GM21737 (cell line): ENCODE data around the gene EIF3D.
"Not testable (repeated sequence)": the region's sequence is repeated elsewhere in the genome, so short reads cannot be mapped to it uniquely, and the experiment has no call there.

ENCODE experiments used
- ATAC-seq: cut with Tn5 transposase; IDR thresholded peaks from one replicate; pipeline ENCODE4 v1.9.1; 2021; ENCODE audit warnings: mild to moderate bottlenecking, moderate library complexity; ENCODE audit not compliant: unreplicated experiment

The EIF3D gene

GRCh38 chr22:36550701-36551495 is 21.9 kb upstream of the EIF3D start:
- no peak for ATAC-seq

DNA sequence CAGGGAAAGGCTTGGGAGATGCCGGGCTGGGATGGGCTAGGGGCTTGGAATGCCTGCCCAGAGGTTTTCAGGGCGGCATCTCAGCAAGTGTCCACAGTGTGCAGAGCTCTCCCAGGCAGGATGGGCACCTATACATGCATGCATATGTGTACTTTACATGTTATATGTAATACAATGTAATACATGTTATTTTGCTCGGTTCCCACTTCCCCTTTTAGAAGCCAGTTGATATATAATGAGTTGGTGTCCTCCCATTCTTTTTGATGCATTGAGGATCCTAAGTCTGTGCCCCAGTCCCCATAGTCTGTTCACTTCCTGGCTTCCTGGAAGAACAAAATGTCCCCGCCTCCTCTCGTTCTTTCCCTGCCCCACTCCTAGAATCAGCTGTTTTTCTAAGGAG is 20.1 kb upstream of the EIF3D start:
- no peak for ATAC-seq

- ATAC-seq: no peak
Measured at GRCh38 chr22:36548606-36549005, 19.6 kb upstream of the EIF3D start.

GRCh38 chr22:36546932-36547331 is 18.0 kb upstream of the EIF3D start:
- no peak for ATAC-seq

DNA sequence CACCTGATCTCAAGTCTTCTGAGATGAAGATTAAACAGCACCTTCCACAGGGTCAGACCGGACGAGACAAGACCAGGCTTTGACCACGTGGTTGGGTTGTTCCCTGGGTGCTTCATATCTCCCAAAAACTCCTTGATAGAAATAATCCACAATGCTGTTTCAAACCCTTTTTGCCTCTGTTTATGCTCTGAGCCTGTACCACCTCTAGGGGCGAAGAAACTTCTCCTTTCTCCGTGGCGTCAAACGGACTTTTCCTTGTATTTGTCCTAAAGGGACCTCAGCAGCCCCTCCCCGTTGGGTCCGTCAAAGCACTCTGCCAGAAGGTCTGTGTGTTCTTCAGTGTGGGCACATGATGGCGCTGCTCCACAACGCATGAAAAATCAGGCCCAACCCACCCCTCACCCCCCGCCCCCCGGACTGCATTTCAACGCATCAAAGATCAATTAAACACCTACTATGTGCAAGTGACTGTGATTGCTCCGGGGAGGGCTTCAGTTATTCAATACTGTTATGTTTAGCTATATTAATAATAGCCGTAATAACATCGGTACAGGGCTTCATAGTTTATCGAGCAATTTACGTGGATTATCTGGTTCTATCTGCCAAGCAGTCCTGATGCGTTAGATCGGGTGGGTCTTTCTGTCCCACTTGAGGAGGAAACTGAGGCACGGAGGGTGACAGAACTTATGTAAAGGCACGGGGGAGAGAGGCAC is 17.3 kb upstream of the EIF3D start:
- no peak for ATAC-seq

DNA sequence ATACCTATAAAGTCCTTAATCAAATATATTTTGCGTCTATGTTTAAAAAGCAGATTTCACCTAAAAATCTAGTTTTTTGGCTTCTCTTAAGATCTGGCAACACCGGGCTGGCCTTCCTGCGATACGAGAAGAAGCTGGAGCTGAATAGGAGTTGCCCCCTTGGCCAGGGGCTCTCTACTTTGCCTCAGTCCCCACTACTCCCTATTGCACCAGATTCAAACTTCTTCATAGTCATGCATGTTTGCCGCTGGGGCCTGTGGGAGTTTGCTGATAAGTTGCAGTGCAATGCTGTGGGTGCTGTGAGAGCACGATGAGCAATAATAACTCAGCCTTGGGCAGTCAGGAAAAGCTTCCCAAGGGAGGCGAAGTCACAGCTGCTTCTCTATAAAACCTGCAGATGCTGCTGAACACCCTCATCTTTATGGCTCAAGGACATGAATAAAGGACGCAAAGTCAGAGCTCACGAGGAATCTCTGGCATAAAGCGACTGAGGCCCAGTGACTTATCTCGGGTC is 15.2 kb upstream of the EIF3D start:
- ATAC-seq: no peak

DNA sequence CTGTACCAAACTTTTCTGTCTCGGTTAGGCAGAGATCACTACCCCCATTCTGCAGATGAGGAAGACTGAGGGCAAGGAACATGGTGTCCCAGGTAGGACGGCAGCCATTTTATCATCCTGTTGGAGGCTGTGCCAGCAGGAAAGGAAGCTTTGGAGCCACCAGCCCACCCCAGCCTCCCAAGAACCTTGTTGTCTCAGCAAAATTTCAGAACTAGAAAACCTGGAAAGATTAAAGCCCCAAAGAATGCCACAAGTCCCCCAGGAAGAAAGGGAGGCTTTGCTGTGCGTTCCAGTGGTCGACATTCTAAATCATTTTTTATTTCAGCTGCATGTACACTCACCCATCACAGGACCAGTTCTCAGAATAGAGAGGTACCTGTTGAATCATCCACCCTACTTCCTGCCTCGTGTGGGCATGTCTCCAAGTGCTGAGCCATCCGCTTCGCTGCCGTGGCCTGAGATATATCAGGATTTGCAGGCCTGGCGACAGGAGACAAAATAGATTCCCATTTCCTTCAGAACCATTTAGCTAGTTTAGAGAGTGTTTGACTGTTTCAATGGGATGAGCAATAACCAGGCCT is 13.0 kb upstream of the EIF3D start:
- ATAC-seq: no peak

DNA sequence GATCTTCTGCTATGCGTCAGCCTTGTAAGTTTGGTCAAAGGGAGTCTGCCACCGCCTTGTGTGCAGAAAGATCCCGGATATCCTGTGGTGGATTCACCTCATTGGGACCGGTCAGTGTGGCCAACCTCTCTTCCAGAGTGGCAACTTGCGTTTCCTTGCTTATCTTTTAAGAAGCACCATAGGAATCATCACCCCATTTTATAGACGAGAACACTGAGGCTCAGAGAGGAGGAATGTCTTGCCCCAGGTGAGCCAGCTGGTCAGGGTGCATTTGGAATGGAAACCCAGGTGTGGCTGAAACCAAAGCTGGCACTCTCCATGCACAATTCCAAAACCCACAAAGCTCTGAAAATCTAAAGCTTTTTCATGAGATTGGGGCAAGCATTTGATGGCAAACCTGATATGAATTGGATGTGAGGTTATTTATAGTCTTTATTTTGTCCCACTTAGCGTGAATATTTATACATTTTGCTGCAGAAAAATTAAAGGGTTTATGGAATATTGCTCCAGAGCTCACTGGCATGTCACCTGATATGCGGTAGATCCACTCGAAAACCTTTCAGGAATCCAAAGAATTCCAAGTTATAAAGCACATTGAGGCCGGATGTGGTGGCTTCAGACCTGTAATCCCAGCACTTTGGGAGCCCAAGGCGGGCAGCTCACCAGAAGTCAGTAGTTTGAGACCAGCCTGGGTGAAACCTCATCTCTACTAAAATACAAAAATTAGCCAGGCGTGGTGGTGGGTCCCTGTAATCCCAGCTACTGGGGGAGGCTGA is 12.1 kb upstream of the EIF3D start:
- no peak for ATAC-seq

DNA sequence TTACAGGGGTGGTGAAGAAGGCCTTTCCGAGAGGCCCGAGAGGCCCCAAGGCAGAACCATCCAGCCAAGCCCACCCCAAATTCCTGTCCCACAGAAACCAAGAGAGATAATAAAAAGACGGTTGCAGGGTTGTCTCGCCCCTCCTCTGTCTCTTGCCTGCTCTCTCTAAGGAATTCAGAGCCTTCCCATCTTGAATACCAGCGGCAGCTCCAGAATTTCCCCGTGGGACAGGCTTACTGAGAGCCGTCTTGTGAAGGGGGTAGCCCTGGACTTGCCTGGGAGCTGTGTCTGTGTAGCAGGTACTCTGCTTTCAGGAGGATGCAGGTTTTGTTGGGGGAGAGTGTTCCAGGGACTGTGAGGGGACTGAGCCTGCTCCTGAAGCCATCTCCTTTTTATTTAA is 9.6 kb upstream of the EIF3D start:
- ATAC-seq: no peak

DNA sequence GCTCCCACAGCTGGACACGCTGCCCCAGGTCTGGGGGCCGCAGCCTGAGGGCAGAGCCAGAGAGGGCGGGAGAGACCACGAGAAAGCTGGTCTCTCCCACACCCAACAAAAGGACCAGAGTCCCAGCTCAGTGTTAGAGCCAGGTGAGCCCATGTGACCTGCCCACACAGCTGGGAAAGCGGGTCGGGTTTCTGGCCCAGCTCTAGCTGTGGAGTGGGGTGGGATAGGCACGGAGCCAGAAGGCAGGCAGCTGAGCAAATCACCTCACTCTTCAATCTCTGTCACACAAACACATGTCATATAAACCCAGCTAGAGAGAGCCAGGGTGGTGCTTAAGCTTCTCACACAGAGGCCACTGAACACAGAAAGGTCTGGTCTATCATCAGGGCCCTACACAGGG is 7.8 kb upstream of the EIF3D start:
- ATAC-seq: no peak

DNA sequence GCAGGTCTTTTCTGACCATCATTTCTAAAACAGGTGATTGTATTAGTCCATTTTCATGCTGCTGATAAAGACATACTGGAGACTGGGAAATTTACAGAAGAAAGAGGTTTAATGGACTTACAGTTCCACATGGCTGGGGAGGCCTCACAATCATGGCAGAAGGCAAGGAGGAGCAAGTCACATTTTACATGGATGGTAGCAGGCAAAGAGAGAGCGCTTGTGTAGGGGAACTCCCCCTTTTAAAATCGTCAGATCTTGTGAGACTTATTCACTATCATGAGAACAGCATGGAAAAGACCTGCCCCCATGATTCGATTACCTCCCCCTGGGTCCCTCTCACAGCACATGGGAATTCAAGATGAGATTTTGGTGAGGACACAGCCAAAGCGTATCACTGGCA is 4.4 kb upstream of the EIF3D start:
- ATAC-seq: not testable (repeated sequence)

DNA sequence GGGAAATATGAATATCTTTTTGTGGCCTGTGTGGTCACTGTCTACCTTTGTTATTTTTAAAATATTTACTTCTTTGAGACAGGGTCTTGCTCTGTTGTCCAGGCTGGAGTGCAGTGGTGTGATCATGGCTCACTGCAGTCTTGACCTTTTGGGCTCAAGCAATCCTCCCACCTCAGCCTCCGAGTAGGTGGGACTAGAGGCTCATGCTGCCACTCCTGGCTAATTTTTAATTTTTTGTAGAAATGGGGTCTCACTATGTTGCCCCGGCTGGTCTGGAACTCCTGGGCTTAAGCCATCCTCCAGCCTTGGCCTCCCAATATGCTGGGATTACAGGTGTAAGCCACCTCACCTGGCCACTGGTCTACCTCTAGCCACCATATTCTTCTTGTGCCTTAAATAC is 3.5 kb upstream of the EIF3D start:
- ATAC-seq: no peak

GRCh38 chr22:36528341-36528740 is 625 bp downstream of the EIF3D start:
- no peak for ATAC-seq

DNA sequence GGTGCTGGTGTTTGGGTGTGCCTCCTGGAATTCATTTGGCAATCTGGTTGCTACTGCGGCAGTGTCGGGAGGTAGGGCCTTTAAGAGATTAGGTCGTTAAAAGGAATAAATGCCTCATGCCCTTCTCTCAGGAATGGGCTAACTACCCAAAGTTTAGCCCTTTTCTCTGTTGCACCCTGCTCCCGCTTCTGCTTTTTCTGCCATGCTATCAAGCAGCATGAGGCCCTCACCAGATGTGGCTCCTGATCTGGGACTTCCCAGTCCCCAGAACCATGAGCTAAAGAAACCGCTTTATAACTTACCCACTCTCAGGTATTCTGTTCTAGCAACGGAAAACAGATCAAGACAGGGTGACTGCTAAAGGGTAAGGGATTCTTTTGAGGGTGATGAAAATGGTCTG is 6.3 kb downstream of the EIF3D start:
- no peak for ATAC-seq

DNA sequence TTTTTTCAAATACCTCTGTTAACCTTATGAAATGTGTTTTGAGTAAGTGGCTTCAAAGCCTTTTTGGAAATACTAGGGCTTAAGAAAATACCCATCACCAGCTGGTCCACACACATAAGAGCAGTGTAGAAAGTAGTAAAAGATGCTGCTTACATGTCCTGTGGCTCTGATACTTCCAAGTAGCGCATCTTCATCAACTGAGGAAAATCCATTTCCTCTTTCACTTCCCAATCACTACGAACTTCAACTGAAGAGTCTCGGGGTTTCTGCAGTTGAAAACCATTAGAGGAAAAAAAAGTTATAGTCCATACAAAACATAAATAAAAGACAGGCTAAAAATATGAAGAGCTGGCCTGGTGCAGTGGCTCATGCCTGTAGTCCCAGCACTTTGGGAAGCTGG is 8.5 kb downstream of the EIF3D start:
- no peak for ATAC-seq

DNA sequence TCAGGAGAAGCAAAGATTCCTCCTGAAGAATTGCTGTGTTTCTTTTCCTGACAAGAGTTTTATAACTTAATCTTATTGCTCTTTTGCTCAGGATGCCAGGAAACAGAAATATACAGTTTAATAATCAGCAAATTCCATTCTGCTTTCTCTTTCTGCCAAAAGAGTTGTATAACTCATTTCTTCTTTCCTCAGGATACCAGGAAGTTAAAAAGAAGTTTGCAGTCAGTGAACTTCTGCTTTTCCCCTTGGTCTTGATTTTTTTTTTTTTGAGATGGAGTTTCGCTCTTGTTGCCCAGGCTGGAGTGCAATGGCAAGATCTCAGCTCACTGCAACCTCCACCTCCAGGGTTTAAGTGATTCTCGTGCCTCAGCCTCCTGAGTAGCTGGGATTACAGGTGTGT is 9.1 kb downstream of the EIF3D start:
- not testable (repeated sequence) for ATAC-seq

DNA sequence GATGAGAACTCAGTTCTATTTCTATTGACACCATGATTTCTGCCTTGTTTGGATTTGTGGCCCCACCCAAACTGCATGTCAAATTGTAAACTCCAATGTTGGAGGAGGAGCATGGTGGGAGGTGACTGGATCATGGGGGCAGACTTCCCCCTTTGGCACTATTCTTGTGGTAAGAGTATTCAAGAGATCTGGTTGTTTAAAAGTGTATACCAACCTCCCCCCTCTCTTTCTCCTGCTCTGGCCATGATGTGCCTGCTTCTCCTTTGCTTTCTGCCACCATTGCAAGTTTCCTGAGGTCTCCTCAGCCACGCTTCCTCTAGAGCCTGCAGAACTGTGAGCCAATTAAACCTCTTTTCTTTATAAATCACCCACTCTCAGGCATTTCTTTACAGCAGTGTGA is 14.2 kb downstream of the EIF3D start:
- no peak for ATAC-seq

DNA sequence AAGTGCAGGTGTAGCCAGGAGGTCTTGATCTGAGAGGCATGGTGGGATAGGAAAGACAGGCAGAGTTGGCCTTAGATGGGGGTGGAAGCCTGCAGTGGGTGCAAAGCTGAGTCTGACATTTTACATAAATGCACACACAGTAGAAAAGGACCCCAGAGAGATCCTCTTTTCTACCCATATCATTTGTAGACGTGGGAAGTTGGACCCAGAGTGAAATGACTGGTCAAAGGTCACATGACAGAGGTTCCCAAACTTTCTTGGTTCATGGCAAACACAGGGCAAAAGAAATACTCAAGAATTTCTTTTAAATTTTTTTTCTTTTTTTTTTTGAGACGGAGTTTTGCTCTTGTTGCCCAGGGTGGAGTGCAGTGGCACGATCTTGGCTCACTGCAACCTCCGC is 16.0 kb downstream of the EIF3D start:
- ATAC-seq: no peak

GRCh38 chr22:36512333-36512732 is 16.6 kb downstream of the EIF3D start:
- ATAC-seq: no peak

DNA sequence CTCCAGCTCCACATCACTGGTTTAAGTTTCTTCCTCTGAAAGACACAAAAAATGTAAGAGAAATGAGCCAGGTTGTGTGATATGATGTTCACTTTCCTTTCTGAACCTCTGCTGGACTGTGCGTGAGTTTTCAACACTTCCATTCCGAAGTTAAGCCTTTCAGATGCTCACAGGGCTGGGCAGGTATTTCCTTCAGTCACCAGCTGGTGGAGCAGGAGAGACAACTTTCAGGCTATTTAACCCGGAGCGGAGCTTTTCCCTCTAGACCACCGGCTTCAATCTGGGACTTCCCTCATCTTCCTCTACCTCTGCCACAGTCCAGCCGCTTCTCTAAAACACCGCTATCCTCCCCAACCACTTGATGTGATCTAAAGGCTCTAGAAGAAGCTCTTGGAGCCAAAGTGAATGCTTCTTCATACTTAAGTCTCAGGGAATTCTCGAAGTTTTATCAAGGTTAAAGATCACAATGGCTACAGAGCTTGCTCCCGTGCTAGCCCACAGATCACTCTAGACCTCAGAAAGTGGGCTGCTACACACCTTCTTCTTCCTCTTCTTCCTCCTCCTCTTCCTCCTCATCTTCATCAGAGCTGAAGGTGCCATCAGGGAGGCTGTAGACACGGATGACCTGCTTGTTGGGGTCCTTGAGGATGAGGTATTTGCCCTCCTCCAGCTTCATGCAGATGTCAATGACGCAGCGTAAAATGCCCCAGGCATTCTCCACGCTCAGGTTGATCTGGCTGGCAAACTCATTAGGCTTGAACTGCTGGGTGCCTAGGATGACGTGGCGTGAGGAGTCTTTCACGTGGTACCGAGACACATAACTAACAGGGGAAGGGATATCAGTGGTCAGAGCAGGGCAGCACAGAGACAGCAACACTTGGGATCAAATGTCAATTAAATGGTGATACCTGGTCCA is 17.7 kb downstream of the EIF3D start:
- no peak for ATAC-seq
